Central memory CD8-positive, alpha-beta T cell (primary cell): ENCODE measurements around the gene GNMT.

Experiments used
- ATAC-seq: fragments of 150-1000 bp; cut with Tn5 transposase; replicated peaks from 2 replicates; pipeline ENCODE4 v1.10.0; 2022; ENCODE audit warnings: mild to moderate bottlenecking, moderate FRiP score, moderate number of reproducible peaks; ENCODE audit not compliant: poor library complexity, severe bottlenecking; ENCODE audit errors: extremely low read depth
- DNase-seq, 2 donors: peaks; one replicate each; pipeline ENCODE4 v3.0.0; 2021; ENCODE audit warnings: low spot score in 2 of 2
- H3K27ac Mint-ChIP-seq: one replicate; pipeline ENCODE4 v1.8.0; 2022; ENCODE audit warnings: low read depth, mild to moderate bottlenecking, moderate library complexity, mixed read lengths
- H3K27me3 Mint-ChIP-seq: one replicate; pipeline ENCODE4 v1.8.0; 2022; ENCODE audit warnings: mixed read lengths
- H3K36me3 Mint-ChIP-seq: one replicate; pipeline ENCODE4 v1.8.0; 2022; ENCODE audit warnings: mild to moderate bottlenecking, moderate library complexity, mixed read lengths; ENCODE audit not compliant: insufficient read depth
- H3K4me1 Mint-ChIP-seq: one replicate; pipeline ENCODE4 v1.8.0; 2022; ENCODE audit warnings: mixed read lengths
- H3K4me3 Mint-ChIP-seq: one replicate; pipeline ENCODE4 v1.8.0; 2022; ENCODE audit warnings: mild to moderate bottlenecking, moderate library complexity, mixed read lengths
- H3K9me3 Mint-ChIP-seq: one replicate; pipeline ENCODE4 v1.8.0; 2022; ENCODE audit warnings: mixed read lengths

The GNMT gene

GRCh38 chr6:42969934-42970333 lies 9.4 kb downstream of the GNMT start:
- Mint-ChIP-seq H3K27ac (no peak overlapping the region), H3K27me3 (no peaks in the 10 kb centered on the region), H3K4me1 (peaks cover 6% of the 10 kb centered on the region), H3K4me3 (no peak overlapping the region), H3K36me3 (peaks cover 2% of the 10 kb centered on the region), H3K9me3 (no peaks in the 10 kb centered on the region)
- no peak for ATAC-seq
- DNase-seq, result no peak

GRCh38 chr6:42970871-42971612 lies 10.5 kb downstream of the GNMT start:
- ATAC-seq (no peak), DNase-seq (no peak)
- Mint-ChIP-seq H3K27ac (peak overlapping the region; percentile 44), H3K4me3 (no peak overlapping the region), H3K36me3 (peaks cover 2% of the 10 kb centered on the region), H3K27me3 (no peaks in the 10 kb centered on the region), H3K9me3 (no peaks in the 10 kb centered on the region), H3K4me1 (peaks cover 13% of the 10 kb centered on the region)

- no peak overlapping the region for H3K27ac Mint-ChIP-seq
- H3K4me1 Mint-ChIP-seq, result peaks cover 16% of the 10 kb centered on the region
- H3K9me3 Mint-ChIP-seq, result no peaks in the 10 kb centered on the region
- H3K4me3 Mint-ChIP-seq, result no peak overlapping the region
- no peaks in the 10 kb centered on the region for H3K27me3 Mint-ChIP-seq
- H3K36me3 Mint-ChIP-seq, result peaks cover 2% of the 10 kb centered on the region
- ATAC-seq (no peak), DNase-seq (no peak)
Observed at GRCh38 chr6:42971746-42972327, 11.3 kb downstream of the GNMT start.

GRCh38 chr6:42973926-42974325 lies 13.4 kb downstream of the GNMT start:
- no peak overlapping the region for H3K27ac Mint-ChIP-seq

GRCh38 chr6:42974919-42975505 lies 14.5 kb downstream of the GNMT start:
- no peak overlapping the region for H3K4me3 Mint-ChIP-seq
- ATAC-seq (no peak), DNase-seq (no peak)
- no peaks in the 10 kb centered on the region for H3K27me3 Mint-ChIP-seq
- no peaks in the 10 kb centered on the region for H3K9me3 Mint-ChIP-seq
- peaks cover 40% of the 10 kb centered on the region for H3K4me1 Mint-ChIP-seq
- peaks cover 14% of the 10 kb centered on the region for H3K36me3 Mint-ChIP-seq
- peak overlapping the region; percentile 55 for H3K27ac Mint-ChIP-seq

More at GRCh38 chr6:42973926-42974325, 13.4 kb downstream of the GNMT start:
- Mint-ChIP-seq H3K9me3 (no peaks in the 10 kb centered on the region), H3K27me3 (no peaks in the 10 kb centered on the region), H3K4me1 (peaks cover 29% of the 10 kb centered on the region), H3K4me3 (no peak overlapping the region), H3K36me3 (peaks cover 7% of the 10 kb centered on the region)
- no peak for DNase-seq
- no peak for ATAC-seq

- Mint-ChIP-seq H3K4me1 (peaks cover 41% of the 10 kb centered on the region), H3K9me3 (no peaks in the 10 kb centered on the region), H3K4me3 (peak overlapping the region; percentile 89), H3K27ac (peak overlapping the region; percentile 93), H3K36me3 (peaks cover 16% of the 10 kb centered on the region), H3K27me3 (no peaks in the 10 kb centered on the region)
- ATAC-seq, result no peak
- DNase-seq, result no peak
Observed at GRCh38 chr6:42978487-42978838, 17.9 kb downstream of the GNMT start.

GRCh38 chr6:42978839-42979522 lies 18.4 kb downstream of the GNMT start, which contains the start of gene PEX6:
TSS of gene PEX6 (minus strand) at chr6:42979181. CDS start at chr6:42979150, 31 bp downstream.
- Mint-ChIP-seq H3K27me3 (no peaks in the 10 kb centered on the region), H3K4me1 (peaks cover 42% of the 10 kb centered on the region), H3K36me3 (peaks cover 16% of the 10 kb centered on the region), H3K9me3 (no peaks in the 10 kb centered on the region), H3K27ac (peak within 1 kb of the TSS; percentile 93), H3K4me3 (peak within 1 kb of the TSS; percentile 89)
- DNase-seq (peak; percentile 82 to 86), ATAC-seq (peak; percentile 98)

- DNase-seq (peak in 1 of 2 donors; percentile 15), ATAC-seq (peak; percentile 11)
- Mint-ChIP-seq H3K4me3 (peak overlapping the region; percentile 89), H3K27me3 (no peaks in the 10 kb centered on the region), H3K27ac (peak overlapping the region; percentile 93), H3K36me3 (peaks cover 21% of the 10 kb centered on the region), H3K4me1 (peaks cover 43% of the 10 kb centered on the region), H3K9me3 (no peaks in the 10 kb centered on the region)
Observed at GRCh38 chr6:42979523-42980177, 19.1 kb downstream of the GNMT start.

GRCh38 chr6:42981836-42982235 lies 21.3 kb downstream of the GNMT start:
- no peaks in the 10 kb centered on the region for H3K9me3 Mint-ChIP-seq
- H3K27me3 Mint-ChIP-seq, result no peaks in the 10 kb centered on the region
- H3K27ac Mint-ChIP-seq, result no peak overlapping the region
- H3K4me1 Mint-ChIP-seq, result peaks cover 52% of the 10 kb centered on the region
- ATAC-seq (no peak), DNase-seq (no peak)
- peaks cover 23% of the 10 kb centered on the region for H3K36me3 Mint-ChIP-seq
- H3K4me3 Mint-ChIP-seq, result no peak overlapping the region

- peaks cover 60% of the 10 kb centered on the region for H3K4me1 Mint-ChIP-seq
- no peaks in the 10 kb centered on the region for H3K9me3 Mint-ChIP-seq
- no peaks in the 10 kb centered on the region for H3K27me3 Mint-ChIP-seq
- ATAC-seq, result peak; percentile 96
- H3K4me3 Mint-ChIP-seq, result peak within 1 kb of the TSS; percentile 89
- peak within 1 kb of the TSS; percentile 90 for H3K27ac Mint-ChIP-seq
- peaks cover 15% of the 10 kb centered on the region for H3K36me3 Mint-ChIP-seq
- DNase-seq, result peak; percentile 96 to 98
Observed at GRCh38 chr6:42984001-42984923, 23.7 kb downstream of the GNMT start, which contains the start of gene PPP2R5D. TSS of gene PPP2R5D (plus strand) at chr6:42984570. CDS start at chr6:42984678, 108 bp downstream.

- peaks cover 12% of the 10 kb centered on the region for H3K36me3 Mint-ChIP-seq
- H3K27me3 Mint-ChIP-seq, result no peaks in the 10 kb centered on the region
- peaks cover 60% of the 10 kb centered on the region for H3K4me1 Mint-ChIP-seq
- ATAC-seq (no peak), DNase-seq (no peak)
- no peaks in the 10 kb centered on the region for H3K9me3 Mint-ChIP-seq
- H3K27ac Mint-ChIP-seq, result peak overlapping the region; percentile 90
- peak overlapping the region; percentile 89 for H3K4me3 Mint-ChIP-seq
Observed at GRCh38 chr6:42984924-42985475, 24.4 kb downstream of the GNMT start.
